Measurements from ENCODE around the gene PAX5.

- TF ChIP-seq CTCF (IDR thresholded peaks at IDR 0.05) = no peak
- no peak for TF ChIP-seq POLR2A (IDR thresholded peaks at IDR 0.05)
These were observed 73.0 kb downstream of the PAX5 start for GRCh38 chr9:36961051-36961450.

All from uterus (tissue), 2 donors.